H7 (cell line): ENCODE measurements around the gene AKAP11. TPM values are rescaled to one million over a fixed set of nuclear protein-coding genes. Genes with fewer than 3 reads are reported as not detected.

Experiments used
- DNase-seq: peaks from one replicate; pipeline ENCODE4 v3.0.0; 2012
- H3K27me3 ChIP-seq: 2 replicates; pipeline ENCODE4 v1.6.0; 2011; ENCODE audit warnings: mild to moderate bottlenecking, low read length; ENCODE audit not compliant: control insufficient read depth, insufficient read depth
- H3K36me3 ChIP-seq: replicated peaks from 2 replicates; pipeline ENCODE4 v1.5.1; 2011; ENCODE audit warnings: low read length; ENCODE audit not compliant: control insufficient read depth, insufficient read depth
- H3K4me3 ChIP-seq: 2 replicates; pipeline ENCODE4 v1.5.1; 2011; ENCODE audit warnings: low read depth, mild to moderate bottlenecking, control low read depth, low read length, moderate library complexity; ENCODE audit not compliant: insufficient read depth
- total RNA-seq: library from RNA; depleted of rRNA; stranded (reverse); fragments of >200 nt; shearing (Covaris generic); gene quantifications from 2 replicates; pipeline ENCODE4 v1.2.3, GENCODE V29; 2014; rRNA removed

The AKAP11 gene
- total RNA-seq, 1 experiment from 2014 or later: 7.2 TPM

- H3K36me3 ChIP-seq: no peaks in the 10 kb centered on the region
- no peak overlapping the region for H3K4me3 ChIP-seq
- DNase-seq: no peak
- no peaks in the 10 kb centered on the region for H3K27me3 ChIP-seq
These were observed 97.3 kb downstream of the AKAP11 start for GRCh38 chr13:42369071-42369797.

GRCh38 chr13:42370229-42370628 is 98.3 kb downstream of the AKAP11 start:
- Histone ChIP-seq H3K36me3 (no peaks in the 10 kb centered on the region), H3K4me3 (no peak overlapping the region), H3K27me3 (no peaks in the 10 kb centered on the region)
- DNase-seq: no peak

Other genes with a start within 250 kb of the AKAP11 start
- gene DGKH, start 223.5 kb upstream of the AKAP11 start, total RNA-seq: 3.7 and 4.2 TPM in 2 replicates